A673 (cell line): ENCODE measurements around the gene WNT2B. TPM values are rescaled to one million over a fixed set of nuclear protein-coding genes. Genes with fewer than 3 reads are reported as not detected.

ENCODE experiments used
- BruUV-seq: library from RNA; stranded (reverse); fragments of 400-500 nt; replicated peaks from 2 replicates; lab custom pipeline; 2021; lab: Mats Ljungman, UMichigan
- CTCF ChIA-PET: fragments of 300-600 bp; sonication (Branson Sonifier 250); formaldehyde crosslinking; loops from one replicate; lab custom pipeline; 2022; ENCODE audit warnings: antibody characterized with exemption; lab: Charles Lee
- POLR2A ChIA-PET: fragments of 300-600 bp; sonication (Branson Sonifier 250); formaldehyde crosslinking; loops from one replicate; lab custom pipeline; 2022; ENCODE audit warnings: antibody characterized with exemption; ENCODE audit not compliant: low non-redundant PET; lab: Charles Lee
- DNase-seq: peaks from one replicate; pipeline ENCODE4 v3.0.0-alpha.2; 2015; ENCODE audit warnings: low spot score
- H3K27ac ChIP-seq: fragments of 200-600 bp; sonication (generic); 2 replicates; pipeline ENCODE4 v1.5.1; 2016; ENCODE audit warnings: mixed run types, low read depth, mild to moderate bottlenecking, mixed read lengths, antibody characterized with exemption, low read length; ENCODE audit not compliant: poor library complexity, severe bottlenecking
- H3K27me3 ChIP-seq: fragments of 200-600 bp; sonication (generic); replicated peaks from 2 replicates; pipeline ENCODE4 v1.6.1; 2017; ENCODE audit warnings: mixed run types, low read depth, mild to moderate bottlenecking, mixed read lengths, antibody characterized with exemption, low read length; ENCODE audit not compliant: insufficient read depth, poor library complexity
- H3K36me3 ChIP-seq: fragments of 200-600 bp; sonication (generic); 2 replicates; pipeline ENCODE4 v1.6.1; 2016; ENCODE audit warnings: mixed run types, mild to moderate bottlenecking, mixed read lengths, antibody characterized with exemption, low read length; ENCODE audit not compliant: insufficient read depth, poor library complexity, severe bottlenecking
- H3K4me1 ChIP-seq: fragments of 200-600 bp; sonication (generic); 2 replicates; pipeline ENCODE4 v1.6.1; 2017; ENCODE audit warnings: mixed run types, mild to moderate bottlenecking, mixed read lengths, antibody characterized with exemption, low read length; ENCODE audit not compliant: insufficient read depth, poor library complexity, severe bottlenecking
- H3K4me3 ChIP-seq: fragments of 200-600 bp; sonication (generic); 2 replicates; pipeline ENCODE4 v1.5.1; 2016; ENCODE audit warnings: low read depth, mixed run types, mild to moderate bottlenecking, mixed read lengths, low read length; ENCODE audit not compliant: poor library complexity, severe bottlenecking
- H3K9me3 ChIP-seq: fragments of 200-600 bp; sonication (generic); 2 replicates; pipeline ENCODE4 v1.6.1; 2016; ENCODE audit warnings: mixed run types, low read depth, mild to moderate bottlenecking, mixed read lengths, antibody characterized with exemption, low read length; ENCODE audit not compliant: poor library complexity, severe bottlenecking
- EZH2 ChIP-seq: fragments of 200-600 bp; sonication (generic); IDR thresholded peaks from 2 replicates; pipeline ENCODE4 v1.6.1; 2017; ENCODE audit warnings: borderline replicate concordance, low read depth, mild to moderate bottlenecking, mixed read lengths, antibody characterized with exemption, low read length; ENCODE audit not compliant: poor library complexity, severe bottlenecking
- intact Hi-C: fragments of 100-400 bp; cut with micrococcal nuclease; formaldehyde crosslinking; loops from one replicate; pipeline ENCODE4 v1.10.0; 2022; ENCODE audit not compliant: unreplicated experiment
- total RNA-seq: library from RNA; stranded (reverse); gene quantifications from 2 replicates; pipeline ENCODE4 v1.2.3, GENCODE V29; 2021
- TF ChIP-seq, protein P1 (sequence below): fragments of 300-800, 200-600 bp; sonication (generic); conservative IDR thresholded peaks from 2 replicates; pipeline ENCODE4 v1.5.1; 2017; ENCODE audit warnings: low read depth, mild to moderate bottlenecking, antibody characterized with exemption, low read length, moderate library complexity, mixed read lengths

Gene WNT2B
- total RNA-seq, 1 experiment from 2014 or later: 0.32 TPM

DNA sequence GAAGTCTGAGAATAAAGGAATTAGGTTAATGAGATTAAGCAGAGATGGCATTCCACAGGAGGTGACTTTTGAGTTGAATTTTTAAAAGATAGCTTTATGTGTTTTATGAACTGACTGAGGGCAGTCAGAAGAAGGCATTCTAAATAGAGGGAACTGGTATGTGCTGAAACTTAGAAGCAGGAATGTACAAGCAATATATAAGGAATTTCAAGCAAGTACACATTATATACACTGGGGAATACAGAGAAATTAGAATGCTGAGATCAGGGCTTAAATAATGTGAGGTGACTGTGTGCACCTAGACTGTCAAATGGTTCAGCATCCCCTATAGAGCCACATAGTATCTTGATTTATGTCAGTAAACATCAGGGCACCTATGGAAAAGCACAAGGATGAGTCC lies 19.3 kb downstream of the WNT2B start:
- ChIA-PET POLR2A (no interaction called here), CTCF (no interaction called here)
- intact Hi-C loops: no loop called here
- no peak overlapping the region for H3K4me3 ChIP-seq
- BruUV-seq: no TSS peak
- H3K36me3 ChIP-seq: no peaks in the 10 kb centered on the region
- peak; percentile 31 for DNase-seq
- H3K4me1 ChIP-seq: peaks cover 16% of the 10 kb centered on the region
- H3K27me3 ChIP-seq: no peaks in the 10 kb centered on the region
- H3K27ac ChIP-seq: no peak overlapping the region
- no peaks in the 10 kb centered on the region for H3K9me3 ChIP-seq
- TF ChIP-seq, protein P1, sequence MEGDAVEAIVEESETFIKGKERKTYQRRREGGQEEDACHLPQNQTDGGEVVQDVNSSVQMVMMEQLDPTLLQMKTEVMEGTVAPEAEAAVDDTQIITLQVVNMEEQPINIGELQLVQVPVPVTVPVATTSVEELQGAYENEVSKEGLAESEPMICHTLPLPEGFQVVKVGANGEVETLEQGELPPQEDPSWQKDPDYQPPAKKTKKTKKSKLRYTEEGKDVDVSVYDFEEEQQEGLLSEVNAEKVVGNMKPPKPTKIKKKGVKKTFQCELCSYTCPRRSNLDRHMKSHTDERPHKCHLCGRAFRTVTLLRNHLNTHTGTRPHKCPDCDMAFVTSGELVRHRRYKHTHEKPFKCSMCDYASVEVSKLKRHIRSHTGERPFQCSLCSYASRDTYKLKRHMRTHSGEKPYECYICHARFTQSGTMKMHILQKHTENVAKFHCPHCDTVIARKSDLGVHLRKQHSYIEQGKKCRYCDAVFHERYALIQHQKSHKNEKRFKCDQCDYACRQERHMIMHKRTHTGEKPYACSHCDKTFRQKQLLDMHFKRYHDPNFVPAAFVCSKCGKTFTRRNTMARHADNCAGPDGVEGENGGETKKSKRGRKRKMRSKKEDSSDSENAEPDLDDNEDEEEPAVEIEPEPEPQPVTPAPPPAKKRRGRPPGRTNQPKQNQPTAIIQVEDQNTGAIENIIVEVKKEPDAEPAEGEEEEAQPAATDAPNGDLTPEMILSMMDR: no peak
- no peak for TF ChIP-seq EZH2

- BruUV-seq: no TSS peak
- POLR2A ChIA-PET: no interaction called here
Observed at GRCh38 chr1:112529301-112529700, 20.5 kb downstream of the WNT2B start.

GRCh38 chr1:112530832-112531231 lies 22.1 kb downstream of the WNT2B start:
- Histone ChIP-seq H3K36me3 (no peaks in the 10 kb centered on the region), H3K4me1 (peaks cover 16% of the 10 kb centered on the region), H3K27me3 (no peaks in the 10 kb centered on the region), H3K27ac (no peak overlapping the region), H3K9me3 (no peaks in the 10 kb centered on the region), H3K4me3 (no peak overlapping the region)
- DNase-seq: no peak
- no TSS peak for BruUV-seq
- intact Hi-C loops: no loop called here
- ChIA-PET CTCF (no interaction called here), POLR2A (no interaction called here)
- TF ChIP-seq, protein P1: no peak

More at GRCh38 chr1:112529301-112529700, 20.5 kb downstream of the WNT2B start:
- Histone ChIP-seq H3K27me3 (no peaks in the 10 kb centered on the region), H3K27ac (no peak overlapping the region), H3K4me3 (no peak overlapping the region), H3K4me1 (peaks cover 16% of the 10 kb centered on the region), H3K9me3 (no peaks in the 10 kb centered on the region), H3K36me3 (no peaks in the 10 kb centered on the region)
- CTCF ChIA-PET: no interaction called here
- no peak for DNase-seq
- TF ChIP-seq EZH2: no peak
- TF ChIP-seq, protein P1: no peak
- intact Hi-C loops: no loop called here
